ENCODE measurements around the gene CD226. TPM values are rescaled to one million over a fixed set of nuclear protein-coding genes. Genes with fewer than 3 reads are reported as not detected.
"Not testable (repeated sequence)": the region's sequence is repeated elsewhere in the genome, so short reads cannot be mapped to it uniquely, and the experiment has no call there.

Gene CD226
- total and polyA plus RNA-seq, 4 experiments from 2014 or later, result 67.2 to 95.7 (median 83.9) TPM

GRCh38 chr18:69943021-69943420 lies 4.7 kb downstream of the CD226 start:
- peak overlapping the region in 5 of 8 donors; percentile 44 to 77 (median 72) for H3K4me3 Mint-ChIP-seq
- intact Hi-C loops (cut with micrococcal nuclease), result no loop called here
- H3K36me3 Mint-ChIP-seq, result peaks cover 72% of the 10 kb centered on the region in 2 donors
- peaks cover 6% of the 10 kb centered on the region for H3K36me3 ChIP-seq (ENCODE audit: insufficient read depth, low read length)
- H3K27ac ChIP-seq (ENCODE audit: low read depth, low read length), result no peak overlapping the region
- ChIA-PET POLR2A (ENCODE audit: partially characterized antibody) (interaction anchor here (0.7 to 6.1 kb wide), 3 partner anchors 7 to 14 kb away, joined by 3 to 168 read pairs (median 117); no protein-coding TSS in a partner anchor), CTCF (ENCODE audit: partially characterized antibody) (interaction anchor here (1.0 to 7.0 kb wide), 6 partner anchors 13 to 60 kb away, joined by 3 to 56 read pairs (median 10); no protein-coding TSS in a partner anchor)
- H3K4me1 ChIP-seq (ENCODE audit: insufficient read depth, low read length), result peaks cover 96% of the 10 kb centered on the region
- no peaks in the 10 kb centered on the region for H3K27me3 ChIP-seq (ENCODE audit: insufficient read depth, low read length)
- peak overlapping the region in 6 of 7 donors; percentile 66 to 93 (median 79) for H3K27ac Mint-ChIP-seq
- H3K27me3 Mint-ChIP-seq, result no peaks in the 10 kb centered on the region
- peak in 1 of 5 donors; percentile 47 for DNase-seq
- H3K4me3 ChIP-seq (ENCODE audit: low read length in 2 of 2), result no peak overlapping the region
- no peaks in the 10 kb centered on the region for H3K9me3 ChIP-seq (ENCODE audit: control insufficient read depth in 1 of 2, low read length in 2 of 2)
- peaks cover 0 to 65% (median 35%) of the 10 kb centered on the region in 4 donors for H3K4me1 Mint-ChIP-seq
- peaks cover 0 to 15% (median 9%) of the 10 kb centered on the region in 8 donors for H3K9me3 Mint-ChIP-seq

- no peak overlapping the region for H3K4me3 ChIP-seq (ENCODE audit: low read length in 2 of 2)
- peak overlapping the region in 4 of 7 donors; percentile 13 to 67 (median 51) for H3K27ac Mint-ChIP-seq
- peaks cover 66 to 74% of the 10 kb centered on the region in 2 donors for H3K36me3 Mint-ChIP-seq
- H3K4me1 Mint-ChIP-seq, result peaks cover 0 to 73% (median 34%) of the 10 kb centered on the region in 4 donors
- intact Hi-C loops (cut with micrococcal nuclease), result no loop called here
- H3K9me3 ChIP-seq (ENCODE audit: control insufficient read depth in 1 of 2, low read length in 2 of 2), result no peaks in the 10 kb centered on the region
- POLR2A ChIA-PET (ENCODE audit: partially characterized antibody), result interaction anchor here (0.7 to 1.4 kb wide), 2 partner anchors 15 to 33 kb away, joined by 3 to 6 read pairs; no protein-coding TSS in a partner anchor
- H3K27me3 Mint-ChIP-seq, result no peaks in the 10 kb centered on the region
- no peaks in the 10 kb centered on the region for H3K27me3 ChIP-seq (ENCODE audit: insufficient read depth, low read length)
- no peak for DNase-seq
- no peak overlapping the region for H3K27ac ChIP-seq (ENCODE audit: low read depth, low read length)
- peak overlapping the region in 4 of 8 donors; percentile 8 to 41 (median 20) for H3K4me3 Mint-ChIP-seq
- CTCF ChIA-PET (ENCODE audit: partially characterized antibody), result interaction anchor here (7.0 kb wide), 1 partner anchor 15 kb away, joined by 56 read pairs; no protein-coding TSS in a partner anchor
- peaks cover 6% of the 10 kb centered on the region for H3K36me3 ChIP-seq (ENCODE audit: insufficient read depth, low read length)
- peaks cover 0 to 15% (median 9%) of the 10 kb centered on the region in 8 donors for H3K9me3 Mint-ChIP-seq
- H3K4me1 ChIP-seq (ENCODE audit: insufficient read depth, low read length), result peaks cover 98% of the 10 kb centered on the region
These were observed 6.5 kb downstream of the CD226 start for GRCh38 chr18:69941183-69941582.

GRCh38 chr18:69939812-69940211 lies 7.9 kb downstream of the CD226 start:
- peaks cover 0 to 15% (median 9%) of the 10 kb centered on the region in 8 donors for H3K9me3 Mint-ChIP-seq
- H3K4me1 ChIP-seq (ENCODE audit: insufficient read depth, low read length), result peaks cover 98% of the 10 kb centered on the region
- H3K27me3 Mint-ChIP-seq; H3K36me3 ChIP-seq (ENCODE audit: insufficient read depth, low read length); H3K27ac ChIP-seq (ENCODE audit: low read depth, low read length); H3K9me3 ChIP-seq (ENCODE audit: control insufficient read depth in 1 of 2, low read length in 2 of 2); intact Hi-C loops (cut with micrococcal nuclease); H3K27me3 ChIP-seq (ENCODE audit: insufficient read depth, low read length); H3K4me3 ChIP-seq (ENCODE audit: low read length in 2 of 2): not testable (repeated sequence)
- POLR2A ChIA-PET (ENCODE audit: partially characterized antibody), result interaction anchor here (1.8 to 9.0 kb wide), 2 partner anchors 16 to 42 kb away, joined by 8 to 240 read pairs; no protein-coding TSS in a partner anchor
- peak in 1 of 5 donors; percentile 54 for DNase-seq
- H3K36me3 Mint-ChIP-seq, result peaks cover 63 to 64% of the 10 kb centered on the region in 2 donors
- CTCF ChIA-PET (ENCODE audit: partially characterized antibody), result interaction anchor here (8.4 kb wide), 1 partner anchor 17 kb away, joined by 100 read pairs; no protein-coding TSS in a partner anchor
- peaks cover 0 to 72% (median 30%) of the 10 kb centered on the region in 4 donors for H3K4me1 Mint-ChIP-seq
- peak overlapping the region in 7 of 8 donors; percentile 21 to 77 (median 59) for H3K4me3 Mint-ChIP-seq
- peak overlapping the region; percentile 55 to 92 (median 83) for H3K27ac Mint-ChIP-seq

GRCh38 chr18:69936191-69936558 lies 11.5 kb downstream of the CD226 start:
- Histone ChIP-seq H3K27me3 (ENCODE audit: insufficient read depth, low read length) (no peaks in the 10 kb centered on the region), H3K36me3 (ENCODE audit: insufficient read depth, low read length) (peaks cover 8% of the 10 kb centered on the region), H3K27ac (ENCODE audit: low read depth, low read length) (peak overlapping the region; percentile 42), H3K4me1 (ENCODE audit: insufficient read depth, low read length) (peaks cover 96% of the 10 kb centered on the region), H3K4me3 (ENCODE audit: low read length in 2 of 2) (peak overlapping the region in 1 of 2 donors; percentile 25), H3K9me3 (ENCODE audit: control insufficient read depth in 1 of 2, low read length in 2 of 2) (no peaks in the 10 kb centered on the region)
- Mint-ChIP-seq H3K4me3 (peak overlapping the region in 2 of 8 donors; percentile 45 to 57), H3K27ac (no peak overlapping the region), H3K9me3 (peaks cover 0 to 4% (median 1%) of the 10 kb centered on the region in 8 donors), H3K4me1 (peaks cover 0 to 49% (median 18%) of the 10 kb centered on the region in 4 donors), H3K36me3 (peaks cover 32% of the 10 kb centered on the region in 2 donors), H3K27me3 (peaks cover 0 to 2% of the 10 kb centered on the region in 2 donors)
- ChIA-PET CTCF (ENCODE audit: partially characterized antibody) (interaction anchor here (1.0 to 8.4 kb wide), 6 partner anchors 9 to 149 kb away, joined by 3 to 100 read pairs (median 20); partner anchors contain the start of gene CD226), POLR2A (ENCODE audit: partially characterized antibody) (interaction anchor here (0.6 to 9.0 kb wide), 13 partner anchors 9 to 270 kb away, joined by 3 to 240 read pairs (median 8); partner anchors contain the start of genes CD226 and RTTN)
- intact Hi-C loops (cut with micrococcal nuclease), result no loop called here
- DNase-seq, result peak in 2 of 5 donors; percentile 31 to 41

GRCh38 chr18:69935319-69936190 lies 12.1 kb downstream of the CD226 start:
- H3K27me3 ChIP-seq (ENCODE audit: insufficient read depth, low read length), result no peaks in the 10 kb centered on the region
- POLR2A ChIA-PET (ENCODE audit: partially characterized antibody), result interaction anchor here (0.6 to 9.0 kb wide), 23 partner anchors 9 to 355 kb away, joined by 3 to 240 read pairs (median 4); partner anchors contain the start of genes CD226 and RTTN
- peak overlapping the region in 1 of 8 donors; percentile 45 for H3K4me3 Mint-ChIP-seq
- peaks cover 31 to 36% of the 10 kb centered on the region in 2 donors for H3K36me3 Mint-ChIP-seq
- CTCF ChIA-PET (ENCODE audit: partially characterized antibody), result interaction anchor here (1.0 to 8.4 kb wide), 9 partner anchors 9 to 150 kb away, joined by 3 to 100 read pairs (median 4); partner anchors contain the start of gene CD226
- H3K9me3 Mint-ChIP-seq, result peaks cover 0 to 4% (median under 1%) of the 10 kb centered on the region in 8 donors
- intact Hi-C loops (cut with micrococcal nuclease), result loop anchor here (1.0 to 2.0 kb wide), 4 partner anchors 12 to 37 kb away; partner anchors contain the start of gene CD226
- no peak overlapping the region for H3K27ac Mint-ChIP-seq
- peaks cover 0 to 2% of the 10 kb centered on the region in 2 donors for H3K27me3 Mint-ChIP-seq
- H3K4me1 Mint-ChIP-seq, result peaks cover under 1 to 45% (median 20%) of the 10 kb centered on the region in 4 donors
- H3K36me3 ChIP-seq (ENCODE audit: insufficient read depth, low read length), result peaks cover 9% of the 10 kb centered on the region
- peak overlapping the region in 1 of 2 donors; percentile 25 for H3K4me3 ChIP-seq (ENCODE audit: low read length in 2 of 2)
- no peaks in the 10 kb centered on the region for H3K9me3 ChIP-seq (ENCODE audit: control insufficient read depth in 1 of 2, low read length in 2 of 2)
- DNase-seq, result peak; percentile 86 to 95 (median 89)
- H3K4me1 ChIP-seq (ENCODE audit: insufficient read depth, low read length), result peaks cover 90% of the 10 kb centered on the region
- H3K27ac ChIP-seq (ENCODE audit: low read depth, low read length), result peak overlapping the region; percentile 42

- Mint-ChIP-seq H3K36me3 (peaks cover 31 to 36% of the 10 kb centered on the region in 2 donors), H3K27me3 (peaks cover 0 to 2% of the 10 kb centered on the region in 2 donors), H3K4me3 (no peak overlapping the region), H3K27ac (no peak overlapping the region), H3K4me1 (peaks cover 9 to 44% (median 24%) of the 10 kb centered on the region in 4 donors), H3K9me3 (peaks cover 0 to under 1% (median 0%) of the 10 kb centered on the region in 8 donors)
- Histone ChIP-seq H3K36me3 (ENCODE audit: insufficient read depth, low read length) (peaks cover 16% of the 10 kb centered on the region), H3K9me3 (ENCODE audit: control insufficient read depth in 1 of 2, low read length in 2 of 2) (no peaks in the 10 kb centered on the region), H3K27ac (ENCODE audit: low read depth, low read length) (peak overlapping the region; percentile 42), H3K4me1 (ENCODE audit: insufficient read depth, low read length) (peaks cover 82% of the 10 kb centered on the region), H3K4me3 (ENCODE audit: low read length in 2 of 2) (peak overlapping the region in 1 of 2 donors; percentile 11), H3K27me3 (ENCODE audit: insufficient read depth, low read length) (no peaks in the 10 kb centered on the region)
- intact Hi-C loops (cut with micrococcal nuclease), result loop anchor here (1.0 to 2.0 kb wide), 4 partner anchors 13 to 36 kb away; partner anchors contain the start of gene CD226
- ChIA-PET POLR2A (ENCODE audit: partially characterized antibody) (interaction anchor here (0.6 to 9.0 kb wide), 20 partner anchors 8 to 354 kb away, joined by 3 to 240 read pairs (median 4); partner anchors contain the start of genes CD226 and RTTN), CTCF (ENCODE audit: partially characterized antibody) (interaction anchor here (1.1 to 8.4 kb wide), 7 partner anchors 10 to 36 kb away, joined by 3 to 100 read pairs (median 19); partner anchors contain the start of gene CD226)
- DNase-seq, result peak in 2 of 5 donors; percentile 35 to 54
These were observed 12.9 kb downstream of the CD226 start for GRCh38 chr18:69934601-69935265.

Data from CD4-positive, alpha-beta memory T cell (primary cell).